Measurements from ENCODE around the gene NDUFC1.

NDUFC1 gene

GRCh38 chr4:139278912-139279759 lies 23.1 kb downstream of the NDUFC1 start:
- no peak overlapping the region; the same call in 1 of the 2 replicates for H3K27ac ChIP-seq (ENCODE audit: extremely low read depth, low read depth, low read length)
- TF ChIP-seq, protein P1, sequence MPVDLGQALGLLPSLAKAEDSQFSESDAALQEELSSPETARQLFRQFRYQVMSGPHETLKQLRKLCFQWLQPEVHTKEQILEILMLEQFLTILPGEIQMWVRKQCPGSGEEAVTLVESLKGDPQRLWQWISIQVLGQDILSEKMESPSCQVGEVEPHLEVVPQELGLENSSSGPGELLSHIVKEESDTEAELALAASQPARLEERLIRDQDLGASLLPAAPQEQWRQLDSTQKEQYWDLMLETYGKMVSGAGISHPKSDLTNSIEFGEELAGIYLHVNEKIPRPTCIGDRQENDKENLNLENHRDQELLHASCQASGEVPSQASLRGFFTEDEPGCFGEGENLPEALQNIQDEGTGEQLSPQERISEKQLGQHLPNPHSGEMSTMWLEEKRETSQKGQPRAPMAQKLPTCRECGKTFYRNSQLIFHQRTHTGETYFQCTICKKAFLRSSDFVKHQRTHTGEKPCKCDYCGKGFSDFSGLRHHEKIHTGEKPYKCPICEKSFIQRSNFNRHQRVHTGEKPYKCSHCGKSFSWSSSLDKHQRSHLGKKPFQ (tag by site-specific recombination; IDR thresholded peaks at IDR 0.05), result 0 out of 2 replicates have a peak, but pooled peaks have one; percentile 37
- TF ChIP-seq ZNF670 (tag by site-specific recombination; IDR thresholded peaks at IDR 0.05; ENCODE audit: low read depth), result no peak
- H3K4me1 ChIP-seq (ENCODE audit: control insufficient read depth, insufficient read depth, low read length), result no peaks in the 10 kb centered on the region
- POLR2A ChIA-PET, result no interaction called here
- CTCF ChIA-PET, result interaction anchor here (0.8 to 2.2 kb wide), 3 partner anchors 13 to 21 kb away, joined by 3 to 12 read pairs (median 3); no protein-coding TSS in a partner anchor
- H3K4me3 ChIP-seq (ENCODE audit: low read depth, low read length), result peak overlapping the region; percentile 59
- no peaks in the 10 kb centered on the region for H3K36me3 ChIP-seq (ENCODE audit: control insufficient read depth in 2 of 2, insufficient read depth in 1 of 2, low read length in 2 of 2)
- H3K9me3 ChIP-seq (ENCODE audit: control insufficient read depth, insufficient read depth, low read depth, low read length), result no peaks in the 10 kb centered on the region

GRCh38 chr4:139278485-139278884 lies 23.8 kb downstream of the NDUFC1 start:
- TF ChIP-seq OSR2 (tag by site-specific recombination; IDR thresholded peaks at IDR 0.05) (no peak), ZSCAN30 (tag by site-specific recombination; IDR thresholded peaks at IDR 0.05) (no peak), ZNF169 (tag by site-specific recombination; IDR thresholded peaks at IDR 0.05) (no peak), ZNF10 (tag by site-specific recombination; IDR thresholded peaks at IDR 0.05) (no peak), ZNF529 (tag by site-specific recombination; IDR thresholded peaks at IDR 0.05; ENCODE audit: insufficient replicate concordance) (no peak), ZNF133 (tag by site-specific recombination; IDR thresholded peaks at IDR 0.05) (no peak), ZNF366 (tag by site-specific recombination; conservative IDR thresholded peaks at IDR 0.05) (no peak), ZNF510 (tag by site-specific recombination; IDR thresholded peaks at IDR 0.05; ENCODE audit: insufficient replicate concordance) (no peak), ZNF521 (tag by site-specific recombination; IDR thresholded peaks at IDR 0.05) (no peak), GLI4 (tag by site-specific recombination; IDR thresholded peaks at IDR 0.05) (no peak), ZNF140 (tag by site-specific recombination; IDR thresholded peaks at IDR 0.05) (no peak), SCRT2 (tag by site-specific recombination; IDR thresholded peaks at IDR 0.05) (no peak), GLIS1 (tag by site-specific recombination; IDR thresholded peaks at IDR 0.05) (no peak), FEZF1 (tag by site-specific recombination; IDR thresholded peaks at IDR 0.05) (no peak), ZEB2 (tag by site-specific recombination; IDR thresholded peaks at IDR 0.05) (no peak), ZNF561 (tag by site-specific recombination; IDR thresholded peaks at IDR 0.05; ENCODE audit: borderline replicate concordance) (no peak)
- TF ChIP-seq, protein P2, sequence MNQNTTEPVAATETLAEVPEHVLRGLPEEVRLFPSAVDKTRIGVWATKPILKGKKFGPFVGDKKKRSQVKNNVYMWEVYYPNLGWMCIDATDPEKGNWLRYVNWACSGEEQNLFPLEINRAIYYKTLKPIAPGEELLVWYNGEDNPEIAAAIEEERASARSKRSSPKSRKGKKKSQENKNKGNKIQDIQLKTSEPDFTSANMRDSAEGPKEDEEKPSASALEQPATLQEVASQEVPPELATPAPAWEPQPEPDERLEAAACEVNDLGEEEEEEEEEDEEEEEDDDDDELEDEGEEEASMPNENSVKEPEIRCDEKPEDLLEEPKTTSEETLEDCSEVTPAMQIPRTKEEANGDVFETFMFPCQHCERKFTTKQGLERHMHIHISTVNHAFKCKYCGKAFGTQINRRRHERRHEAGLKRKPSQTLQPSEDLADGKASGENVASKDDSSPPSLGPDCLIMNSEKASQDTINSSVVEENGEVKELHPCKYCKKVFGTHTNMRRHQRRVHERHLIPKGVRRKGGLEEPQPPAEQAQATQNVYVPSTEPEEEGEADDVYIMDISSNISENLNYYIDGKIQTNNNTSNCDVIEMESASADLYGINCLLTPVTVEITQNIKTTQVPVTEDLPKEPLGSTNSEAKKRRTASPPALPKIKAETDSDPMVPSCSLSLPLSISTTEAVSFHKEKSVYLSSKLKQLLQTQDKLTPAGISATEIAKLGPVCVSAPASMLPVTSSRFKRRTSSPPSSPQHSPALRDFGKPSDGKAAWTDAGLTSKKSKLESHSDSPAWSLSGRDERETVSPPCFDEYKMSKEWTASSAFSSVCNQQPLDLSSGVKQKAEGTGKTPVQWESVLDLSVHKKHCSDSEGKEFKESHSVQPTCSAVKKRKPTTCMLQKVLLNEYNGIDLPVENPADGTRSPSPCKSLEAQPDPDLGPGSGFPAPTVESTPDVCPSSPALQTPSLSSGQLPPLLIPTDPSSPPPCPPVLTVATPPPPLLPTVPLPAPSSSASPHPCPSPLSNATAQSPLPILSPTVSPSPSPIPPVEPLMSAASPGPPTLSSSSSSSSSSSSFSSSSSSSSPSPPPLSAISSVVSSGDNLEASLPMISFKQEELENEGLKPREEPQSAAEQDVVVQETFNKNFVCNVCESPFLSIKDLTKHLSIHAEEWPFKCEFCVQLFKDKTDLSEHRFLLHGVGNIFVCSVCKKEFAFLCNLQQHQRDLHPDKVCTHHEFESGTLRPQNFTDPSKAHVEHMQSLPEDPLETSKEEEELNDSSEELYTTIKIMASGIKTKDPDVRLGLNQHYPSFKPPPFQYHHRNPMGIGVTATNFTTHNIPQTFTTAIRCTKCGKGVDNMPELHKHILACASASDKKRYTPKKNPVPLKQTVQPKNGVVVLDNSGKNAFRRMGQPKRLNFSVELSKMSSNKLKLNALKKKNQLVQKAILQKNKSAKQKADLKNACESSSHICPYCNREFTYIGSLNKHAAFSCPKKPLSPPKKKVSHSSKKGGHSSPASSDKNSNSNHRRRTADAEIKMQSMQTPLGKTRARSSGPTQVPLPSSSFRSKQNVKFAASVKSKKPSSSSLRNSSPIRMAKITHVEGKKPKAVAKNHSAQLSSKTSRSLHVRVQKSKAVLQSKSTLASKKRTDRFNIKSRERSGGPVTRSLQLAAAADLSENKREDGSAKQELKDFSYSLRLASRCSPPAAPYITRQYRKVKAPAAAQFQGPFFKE (tag by site-specific recombination; IDR thresholded peaks at IDR 0.05; ENCODE audit: borderline replicate concordance), result no peak
- ChIA-PET POLR2A (no interaction called here), CTCF (no interaction called here)
- no peaks in the 10 kb centered on the region for H3K9me3 ChIP-seq (ENCODE audit: control insufficient read depth, insufficient read depth, low read depth, low read length)
- H3K27ac ChIP-seq (ENCODE audit: extremely low read depth, low read depth, low read length), result no peak overlapping the region
- H3K36me3 ChIP-seq (ENCODE audit: control insufficient read depth in 2 of 2, insufficient read depth in 1 of 2, low read length in 2 of 2), result no peaks in the 10 kb centered on the region
- no peak overlapping the region for H3K4me3 ChIP-seq (ENCODE audit: low read depth, low read length)
- H3K4me1 ChIP-seq (ENCODE audit: control insufficient read depth, insufficient read depth, low read length), result no peaks in the 10 kb centered on the region
